A549 treated with dexamethasone at 1 μM for 4 hours (cell line): ENCODE measurements around the gene KMT2E. TPM values are rescaled to one million over a fixed set of nuclear protein-coding genes. Genes with fewer than 3 reads are reported as not detected.

Experiments
- total RNA-seq: library from RNA; stranded (reverse); fragments of 200-300 nt; extraction: Qiagen RNA extraction; gene quantifications from 5 replicates; pipeline ENCODE4 v1.2.3, GENCODE V29; 2022

KMT2E gene
- 14.1 to 25.2 TPM (median 21.0 TPM) in 5 replicates for total RNA-seq

DNA sequence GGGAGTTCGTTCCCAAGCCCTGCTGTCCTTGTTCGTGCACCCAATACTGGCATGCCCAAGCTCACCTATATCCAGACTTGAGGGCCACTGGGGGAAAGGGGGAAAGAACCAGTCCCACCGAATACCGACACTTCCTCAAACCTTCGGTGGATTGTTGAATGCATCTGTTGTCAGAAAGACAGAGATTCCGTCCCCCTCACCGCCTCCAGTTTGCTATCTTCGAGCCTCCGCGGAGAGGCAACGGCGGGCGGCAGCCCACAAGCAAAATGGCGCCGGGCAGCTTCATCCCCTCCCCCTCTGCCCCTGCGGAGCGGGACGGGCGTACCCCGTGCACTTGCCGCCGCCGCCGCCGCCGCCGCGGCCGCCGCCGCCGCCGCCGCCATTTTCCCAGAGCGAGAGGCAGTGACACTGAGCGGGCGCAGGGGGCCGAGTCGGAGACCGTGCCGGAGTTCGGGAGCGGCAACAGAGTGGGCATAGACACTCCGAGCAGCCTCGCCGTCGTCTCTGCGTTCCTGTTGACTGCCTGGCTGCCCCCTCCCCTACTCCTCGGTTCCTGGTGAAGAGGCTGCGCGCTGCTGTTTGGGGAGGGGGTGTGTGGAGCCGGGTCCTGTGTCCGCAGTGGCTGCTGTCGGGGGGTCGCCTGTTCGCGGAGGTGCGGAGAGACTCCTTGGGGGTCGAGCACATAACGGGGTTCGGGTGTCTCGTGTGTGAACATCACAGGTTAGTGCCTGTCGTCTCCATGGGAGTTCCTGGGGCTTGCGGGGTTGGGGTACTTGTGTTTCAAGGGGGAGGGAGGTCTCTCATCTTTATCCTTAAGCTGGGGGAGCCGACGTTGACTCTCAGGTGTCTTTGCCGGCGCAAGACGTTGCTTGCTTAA lies at the start of gene KMT2E:
TSS of gene KMT2E (plus strand) at position 390 of the 877 bp plus-strand sequence. CDS start 26,748 bp downstream, outside the sequence.

